KMS-11 (cell line): ENCODE data around the gene CAMTA1.

Experiments used
- H2AFZ ChIP-seq: fragments of 200-600 bp; sonication (generic); 2 replicates; pipeline ENCODE4 v1.6.1; 2016; ENCODE audit warnings: antibody characterized with exemption, mixed run types, low read depth
- H3K27ac ChIP-seq: fragments of 200-600 bp; sonication (generic); 2 replicates; pipeline ENCODE4 v1.6.1; 2016; ENCODE audit warnings: mild to moderate bottlenecking, mixed run types
- H3K27me3 ChIP-seq: fragments of 200-600 bp; sonication (generic); 2 replicates; pipeline ENCODE4 v1.6.1; 2017; ENCODE audit warnings: mild to moderate bottlenecking, low read depth, mixed run types, moderate library complexity; ENCODE audit not compliant: insufficient read depth
- H3K36me3 ChIP-seq: fragments of 200-600 bp; sonication (generic); 2 replicates; pipeline ENCODE4 v1.6.1; 2017; ENCODE audit warnings: mild to moderate bottlenecking, mixed run types; ENCODE audit not compliant: insufficient read depth
- H3K4me1 ChIP-seq: fragments of 200-600 bp; sonication (generic); 2 replicates; pipeline ENCODE4 v1.6.1; 2016; ENCODE audit warnings: mild to moderate bottlenecking, low read depth, mixed run types; ENCODE audit not compliant: poor library complexity, severe bottlenecking
- H3K4me2 ChIP-seq: fragments of 200-600 bp; sonication (generic); 2 replicates; pipeline ENCODE4 v1.7.0; 2016; ENCODE audit warnings: mild to moderate bottlenecking, mixed run types
- H3K4me3 ChIP-seq: fragments of 200-600 bp; sonication (generic); IDR thresholded peaks from 2 replicates; pipeline ENCODE4 v1.6.1; 2017; ENCODE audit warnings: low read depth, low read length, mixed read lengths; ENCODE audit not compliant: insufficient read depth
- H3K79me2 ChIP-seq: fragments of 200-600 bp; sonication (generic); 2 replicates; pipeline ENCODE4 v1.6.1; 2016; ENCODE audit warnings: low read depth, mixed run types; ENCODE audit not compliant: insufficient read depth
- H3K9ac ChIP-seq: fragments of 200-600 bp; sonication (generic); 2 replicates; pipeline ENCODE4 v1.6.1; 2016; ENCODE audit warnings: mild to moderate bottlenecking, mixed run types
- H4K20me1 ChIP-seq: fragments of 200-600 bp; sonication (generic); 2 replicates; pipeline ENCODE4 v1.6.1; 2016; ENCODE audit warnings: mild to moderate bottlenecking, mixed run types; ENCODE audit not compliant: insufficient read depth
- TF ChIP-seq, protein P1 (sequence below): fragments of 200-600 bp; sonication (generic); conservative IDR thresholded peaks from 2 replicates; pipeline ENCODE4 v1.6.1; 2017; ENCODE audit warnings: low read depth, mild to moderate bottlenecking, antibody characterized with exemption, low read length, moderate library complexity, mixed read lengths

Gene CAMTA1

DNA sequence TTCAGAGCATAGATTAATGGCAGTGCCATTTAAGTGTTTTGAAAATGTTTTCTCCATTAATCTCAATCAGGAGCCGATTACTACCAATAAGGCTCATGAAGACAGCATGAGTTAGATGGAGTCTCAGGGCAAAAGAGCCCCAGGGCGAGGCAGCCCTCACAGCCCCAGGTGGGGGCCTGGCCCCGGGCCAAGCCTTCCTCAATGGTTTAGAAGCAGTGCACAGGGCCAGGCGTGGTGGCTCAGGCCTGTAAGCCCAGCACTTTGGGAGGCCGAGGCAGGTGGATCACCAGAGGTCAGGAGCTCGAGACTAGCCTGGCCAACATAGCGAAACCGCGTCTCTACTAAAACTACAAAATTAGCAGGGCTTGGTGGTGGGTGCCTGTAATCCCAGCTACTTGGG is 637.7 kb downstream of the CAMTA1 start:
- Histone ChIP-seq H3K79me2 (no peaks in the 10 kb centered on the region), H3K4me1 (no peaks in the 10 kb centered on the region), H3K27me3 (peaks cover 3% of the 10 kb centered on the region; the same call in 1 of the 2 replicates), H3K4me3 (no peak overlapping the region), H3K9ac (no peak overlapping the region), H3K36me3 (no peaks in the 10 kb centered on the region), H4K20me1 (no peaks in the 10 kb centered on the region), H2AFZ (no peak overlapping the region), H3K4me2 (no peak overlapping the region), H3K27ac (no peak overlapping the region)
- TF ChIP-seq, protein P1, sequence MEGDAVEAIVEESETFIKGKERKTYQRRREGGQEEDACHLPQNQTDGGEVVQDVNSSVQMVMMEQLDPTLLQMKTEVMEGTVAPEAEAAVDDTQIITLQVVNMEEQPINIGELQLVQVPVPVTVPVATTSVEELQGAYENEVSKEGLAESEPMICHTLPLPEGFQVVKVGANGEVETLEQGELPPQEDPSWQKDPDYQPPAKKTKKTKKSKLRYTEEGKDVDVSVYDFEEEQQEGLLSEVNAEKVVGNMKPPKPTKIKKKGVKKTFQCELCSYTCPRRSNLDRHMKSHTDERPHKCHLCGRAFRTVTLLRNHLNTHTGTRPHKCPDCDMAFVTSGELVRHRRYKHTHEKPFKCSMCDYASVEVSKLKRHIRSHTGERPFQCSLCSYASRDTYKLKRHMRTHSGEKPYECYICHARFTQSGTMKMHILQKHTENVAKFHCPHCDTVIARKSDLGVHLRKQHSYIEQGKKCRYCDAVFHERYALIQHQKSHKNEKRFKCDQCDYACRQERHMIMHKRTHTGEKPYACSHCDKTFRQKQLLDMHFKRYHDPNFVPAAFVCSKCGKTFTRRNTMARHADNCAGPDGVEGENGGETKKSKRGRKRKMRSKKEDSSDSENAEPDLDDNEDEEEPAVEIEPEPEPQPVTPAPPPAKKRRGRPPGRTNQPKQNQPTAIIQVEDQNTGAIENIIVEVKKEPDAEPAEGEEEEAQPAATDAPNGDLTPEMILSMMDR, result no peak

DNA sequence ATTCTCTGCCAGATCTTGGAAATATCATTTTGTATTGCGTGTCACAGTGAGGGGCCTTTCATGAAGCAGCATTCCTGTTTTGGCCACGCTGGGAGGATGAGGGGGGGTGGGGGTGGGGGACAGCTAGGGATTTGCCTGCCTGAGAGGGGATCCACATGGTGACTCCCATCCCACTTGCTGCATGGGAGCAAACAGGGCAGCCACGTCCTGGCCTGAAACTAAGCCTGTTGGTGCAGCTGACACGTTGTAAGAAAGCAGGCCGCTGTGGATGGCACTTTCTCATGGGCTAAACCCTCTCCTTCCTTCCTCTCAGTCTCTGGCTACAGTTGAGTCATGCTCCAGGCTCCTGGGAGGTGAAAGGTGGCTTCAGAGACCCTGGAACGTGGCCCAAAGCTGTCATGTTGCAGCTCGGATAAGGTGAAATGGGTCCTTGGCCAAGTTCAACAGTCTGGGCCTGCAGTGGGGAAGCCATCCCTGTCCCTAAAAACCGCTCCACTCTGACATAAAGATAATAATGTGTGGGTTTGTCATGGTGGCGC is 639.2 kb downstream of the CAMTA1 start:
- Histone ChIP-seq H3K27ac (no peak overlapping the region), H3K4me2 (no peak overlapping the region), H2AFZ (no peak overlapping the region), H3K4me3 (no peak overlapping the region), H3K79me2 (no peaks in the 10 kb centered on the region), H3K9ac (no peak overlapping the region), H3K36me3 (no peaks in the 10 kb centered on the region), H3K4me1 (no peaks in the 10 kb centered on the region), H3K27me3 (peaks cover 3% of the 10 kb centered on the region; the same call in 1 of the 2 replicates), H4K20me1 (no peaks in the 10 kb centered on the region)
- TF ChIP-seq, protein P1, result no peak

DNA sequence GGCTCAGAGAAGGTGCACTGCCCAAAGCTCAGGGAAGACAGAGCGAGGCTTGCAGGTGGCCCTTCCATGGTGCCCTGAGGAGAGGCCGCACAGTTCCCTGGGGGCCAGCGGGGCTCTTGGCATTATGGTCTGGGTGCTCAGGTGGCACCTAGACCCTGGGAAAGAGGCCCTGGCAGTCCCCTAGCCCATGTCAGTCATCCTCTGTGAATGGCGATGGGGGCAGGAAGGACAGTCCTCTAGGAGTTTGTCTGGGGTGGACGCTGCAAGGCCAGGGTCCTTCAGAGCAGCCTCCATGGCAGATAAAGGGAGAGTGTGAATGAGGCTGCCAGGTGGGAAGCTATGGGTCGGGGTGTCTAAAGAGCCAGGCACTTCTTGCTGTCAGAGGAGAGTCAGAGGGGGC is 640.0 kb downstream of the CAMTA1 start:
- TF ChIP-seq, protein P1, result no peak
- Histone ChIP-seq H3K27me3 (peaks cover 3% of the 10 kb centered on the region; the same call in 1 of the 2 replicates), H2AFZ (no peak overlapping the region), H3K4me3 (no peak overlapping the region), H3K79me2 (no peaks in the 10 kb centered on the region), H3K9ac (no peak overlapping the region), H3K4me1 (no peaks in the 10 kb centered on the region), H4K20me1 (no peaks in the 10 kb centered on the region), H3K36me3 (no peaks in the 10 kb centered on the region), H3K4me2 (no peak overlapping the region), H3K27ac (no peak overlapping the region)

DNA sequence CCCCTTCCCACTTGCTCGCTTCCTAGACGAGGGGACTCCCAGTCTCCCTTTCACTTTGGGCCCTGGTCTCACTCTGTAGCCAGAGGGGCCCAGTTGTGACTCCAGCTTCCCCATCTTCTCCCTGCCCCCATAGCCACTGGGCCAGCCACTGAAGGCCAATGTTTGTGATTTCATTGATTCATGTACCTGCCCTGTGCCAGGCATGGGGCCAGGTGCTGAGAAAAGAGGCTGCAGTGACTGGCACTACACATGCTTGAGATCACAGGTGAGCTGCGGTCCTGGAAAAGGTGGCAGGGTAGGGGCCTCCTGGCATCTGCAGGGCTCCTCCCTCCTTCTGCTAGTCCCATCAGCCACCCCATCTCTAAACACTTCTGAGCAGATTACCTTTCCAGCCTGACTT is 640.5 kb downstream of the CAMTA1 start:
- H3K4me2 ChIP-seq, result no peak overlapping the region
- H3K4me3 ChIP-seq, result no peak overlapping the region
- no peak overlapping the region for H3K27ac ChIP-seq
- no peaks in the 10 kb centered on the region for H3K36me3 ChIP-seq
- H3K27me3 ChIP-seq, result peaks cover 3% of the 10 kb centered on the region; the same call in 1 of the 2 replicates
- H3K79me2 ChIP-seq, result no peaks in the 10 kb centered on the region
- H2AFZ ChIP-seq, result no peak overlapping the region
- H3K9ac ChIP-seq, result no peak overlapping the region
- TF ChIP-seq, protein P1, result no peak
- no peaks in the 10 kb centered on the region for H3K4me1 ChIP-seq
- H4K20me1 ChIP-seq, result no peaks in the 10 kb centered on the region
